Measurements from ENCODE around the gene GSTM2. TPM values are rescaled to one million over a fixed set of nuclear protein-coding genes. Genes with fewer than 3 reads are reported as not detected.

The GSTM2 gene
- total RNA-seq, 2 donors from 2014 or later: 51.1 to 60.6 TPM

- DNase-seq: no peak
- 73 to 76% methylated on average over 6 to 11 of the region's 11 CpGs for WGBS, 2 donors
- Histone ChIP-seq H3K9me3 (no peaks in the 10 kb centered on the region), H3K27ac (no peak overlapping the region), H3K36me3 (replicated peaks in 1 of 2; ENCODE audit: insufficient read depth in 1 of 2, low read depth in 2 of 2) (peaks cover 4 to 14% of the 10 kb centered on the region in 2 donors), H3K4me3 (no peak overlapping the region), H3K4me1 (peaks cover 40% of the 10 kb centered on the region), H3K27me3 (no peaks in the 10 kb centered on the region)
- intact Hi-C loops (cut with DNase I): no loop called here
- no peak for ATAC-seq
- TF ChIP-seq POLR2A (IDR thresholded peaks at IDR 0.05) (no peak), CTCF (IDR thresholded peaks at IDR 0.05) (no peak)
These were observed 44.2 kb upstream of the GSTM2 start for GRCh38 chr1:109623601-109624161.

DNA sequence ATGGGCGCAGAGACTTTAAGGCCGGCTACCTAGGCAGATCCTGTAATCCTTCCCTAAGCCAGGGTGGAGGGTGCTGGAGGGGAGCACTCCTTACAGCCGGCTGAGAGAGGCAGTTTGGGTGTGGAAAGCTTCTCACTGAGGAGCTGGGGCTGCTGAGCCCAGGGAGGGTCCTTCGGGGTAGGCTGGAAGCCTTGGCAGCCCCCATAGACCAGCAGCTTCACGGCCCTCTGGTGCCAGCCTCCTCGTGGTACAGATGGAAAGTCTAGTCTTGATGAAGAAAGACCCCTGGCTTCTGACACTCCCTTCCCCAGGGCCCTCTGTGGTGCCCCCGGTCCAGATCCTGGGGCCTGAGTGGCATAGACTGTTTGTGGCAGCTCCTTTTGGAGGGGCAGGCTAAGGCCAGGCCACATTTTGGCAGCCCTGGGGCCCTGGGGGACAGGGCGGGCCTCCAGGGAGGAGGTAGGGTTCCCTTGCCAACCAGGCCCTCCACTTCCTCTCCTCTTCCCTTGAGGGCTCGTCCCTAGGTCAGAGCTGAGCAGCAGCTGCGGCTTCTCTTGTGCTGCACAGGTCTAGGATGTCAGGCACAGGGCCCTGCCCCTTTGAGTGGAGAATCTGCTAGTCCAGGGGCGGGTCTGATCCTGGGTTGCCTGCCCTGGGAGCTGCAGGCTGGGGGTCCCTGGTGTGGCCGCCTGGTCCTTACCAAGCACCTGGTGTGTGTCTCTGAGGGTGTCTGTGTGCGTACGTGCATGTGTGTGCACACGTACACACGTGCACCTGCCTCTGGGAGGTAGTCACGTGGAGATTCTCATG lies 43.5 kb upstream of the GSTM2 start:
- intact Hi-C loops (cut with DNase I): loop anchor here (5.0 kb wide), 1 partner anchor 82 kb away; no protein-coding TSS in a partner anchor
- H3K9me3 ChIP-seq: no peaks in the 10 kb centered on the region
- no peak overlapping the region for H3K27ac ChIP-seq
- H3K36me3 ChIP-seq (replicated peaks in 1 of 2; ENCODE audit: insufficient read depth in 1 of 2, low read depth in 2 of 2): peaks cover 10 to 18% of the 10 kb centered on the region in 2 donors
- TF ChIP-seq CTCF (IDR thresholded peaks at IDR 0.05): no peak
- no peak for TF ChIP-seq POLR2A (IDR thresholded peaks at IDR 0.05)
- ATAC-seq: no peak
- H3K27me3 ChIP-seq: no peaks in the 10 kb centered on the region
- DNase-seq: no peak
- H3K4me1 ChIP-seq: peaks cover 33% of the 10 kb centered on the region
- H3K4me3 ChIP-seq: no peak overlapping the region
- WGBS, 2 donors: 83 to 100% methylated on average over 4 to 17 of the region's 17 CpGs

GRCh38 chr1:109625176-109625575 lies 42.7 kb upstream of the GSTM2 start:
- peaks cover 11 to 18% of the 10 kb centered on the region in 2 donors for H3K36me3 ChIP-seq (replicated peaks in 1 of 2; ENCODE audit: insufficient read depth in 1 of 2, low read depth in 2 of 2)
- peaks cover 30% of the 10 kb centered on the region for H3K4me1 ChIP-seq
- intact Hi-C loops (cut with DNase I): loop anchor here (5.0 kb wide), 1 partner anchor 83 kb away; no protein-coding TSS in a partner anchor
- no peaks in the 10 kb centered on the region for H3K9me3 ChIP-seq
- WGBS, 2 donors: 84 to 88% methylated on average over 16 of the region's 16 CpGs
- TF ChIP-seq CTCF (IDR thresholded peaks at IDR 0.05) (no peak), POLR2A (IDR thresholded peaks at IDR 0.05) (no peak)
- no peak overlapping the region for H3K27ac ChIP-seq
- H3K27me3 ChIP-seq: no peaks in the 10 kb centered on the region
- ATAC-seq: no peak
- no peak overlapping the region for H3K4me3 ChIP-seq
- DNase-seq: no peak

DNA sequence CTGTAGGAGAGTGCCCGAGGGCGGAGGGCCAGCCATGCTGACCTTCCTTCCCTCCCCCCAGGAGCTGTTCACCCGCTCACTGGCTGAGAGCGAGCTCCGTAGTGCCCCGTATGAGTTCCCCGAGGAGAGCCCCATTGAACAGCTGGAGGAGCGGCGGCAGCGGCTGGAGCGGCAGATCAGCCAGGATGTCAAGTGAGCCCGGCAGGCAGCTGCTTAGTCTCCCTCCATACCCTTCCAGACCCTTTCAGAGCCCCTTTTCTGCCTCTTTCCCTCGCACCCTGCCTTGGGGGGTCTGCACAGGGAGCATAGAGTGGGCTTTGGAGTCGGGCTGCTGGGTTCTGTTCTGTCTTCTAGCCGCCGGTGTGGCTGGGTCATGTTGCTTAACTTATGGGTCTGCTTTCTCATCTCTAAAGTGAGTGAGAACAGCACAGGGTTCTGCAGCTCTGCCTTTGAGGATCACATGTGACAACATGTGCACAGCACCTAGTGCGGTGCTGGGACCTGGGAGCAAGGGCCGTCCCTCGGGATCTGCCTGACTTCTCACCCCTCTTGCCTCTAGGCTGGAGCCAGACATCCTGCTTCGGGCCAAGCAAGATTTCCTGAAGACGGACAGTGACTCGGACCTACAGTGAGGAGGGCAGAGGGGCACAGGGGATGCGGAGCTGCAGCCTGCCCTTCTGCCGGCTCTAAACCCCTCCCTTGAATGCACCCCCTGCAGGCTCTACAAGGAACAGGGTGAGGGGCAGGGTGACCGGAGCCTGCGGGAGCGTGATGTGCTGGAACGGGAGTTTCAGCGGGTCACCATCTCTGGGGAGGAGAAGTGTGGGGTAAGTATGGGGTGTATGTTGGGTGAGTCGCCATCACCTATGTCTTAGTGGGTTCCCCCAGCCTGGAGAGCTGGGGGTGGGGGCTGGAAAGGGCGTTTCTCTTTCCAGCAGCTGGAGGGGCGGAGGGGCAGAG lies 42.0 kb upstream of the GSTM2 start:
- ATAC-seq: no peak
- Histone ChIP-seq H3K4me1 (peaks cover 30% of the 10 kb centered on the region), H3K4me3 (no peak overlapping the region), H3K9me3 (no peaks in the 10 kb centered on the region), H3K27me3 (no peaks in the 10 kb centered on the region), H3K36me3 (replicated peaks in 1 of 2; ENCODE audit: insufficient read depth in 1 of 2, low read depth in 2 of 2) (peaks cover 11 to 20% of the 10 kb centered on the region in 2 donors), H3K27ac (no peak overlapping the region)
- intact Hi-C loops (cut with DNase I): loop anchor here (5.0 kb wide), 1 partner anchor 84 kb away; no protein-coding TSS in a partner anchor
- 82 to 83% methylated on average over 31 to 32 of the region's 32 CpGs for WGBS, 2 donors
- TF ChIP-seq CTCF (IDR thresholded peaks at IDR 0.05): no peak
- TF ChIP-seq POLR2A (IDR thresholded peaks at IDR 0.05): no peak
- DNase-seq: no peak

Data from body of pancreas (tissue), 4 donors.